Activated CD4-positive, alpha-beta T cell treated with anti-CD3 and anti-CD28 coated beads, Interleukin-2, amount 10 ng/mL, durations not matched to agents 24 days and 14 days (primary cell): ENCODE measurements around the gene KDELR3. TPM values are rescaled to one million over a fixed set of nuclear protein-coding genes. Genes with fewer than 3 reads are reported as not detected.

Experiments used
- DNase-seq: peaks from one replicate; pipeline ENCODE4 v3.0.0; 2022
- H3K27ac Mint-ChIP-seq: one replicate; pipeline ENCODE4 v1.8.0; 2022; ENCODE audit warnings: mild to moderate bottlenecking, mixed read lengths
- H3K27me3 Mint-ChIP-seq: one replicate; pipeline ENCODE4 v1.8.0; 2022; ENCODE audit warnings: mixed read lengths
- H3K36me3 Mint-ChIP-seq: one replicate; pipeline ENCODE4 v1.8.0; 2022; ENCODE audit warnings: low read depth, mild to moderate bottlenecking, mixed read lengths
- H3K4me1 Mint-ChIP-seq: one replicate; pipeline ENCODE4 v1.8.0; 2021; ENCODE audit warnings: mixed read lengths
- H3K4me3 Mint-ChIP-seq: one replicate; pipeline ENCODE4 v1.8.0; 2022; ENCODE audit warnings: mild to moderate bottlenecking, moderate library complexity, mixed read lengths
- H3K9me3 Mint-ChIP-seq: one replicate; pipeline ENCODE4 v1.8.0; 2021; ENCODE audit warnings: mixed read lengths
- intact Hi-C: fragments of 100-400 bp; cut with micrococcal nuclease; formaldehyde crosslinking; loops from one replicate; pipeline ENCODE4 v1.15.1; 2023
- total RNA-seq: library from RNA; stranded (reverse); gene quantifications from 2 replicates; pipeline ENCODE4 v1.2.3, GENCODE V29; 2022

The KDELR3 gene
- total RNA-seq, 1 donor from 2014 or later, result 1.1 TPM

GRCh38 chr22:38490475-38490874, 22.6 kb downstream of the KDELR3 start:
- H3K36me3 Mint-ChIP-seq, result peaks cover 82% of the 10 kb centered on the region
- H3K4me3 Mint-ChIP-seq, result no peak overlapping the region
- intact Hi-C loops, result loop anchor here (2.0 kb wide), 1 partner anchor 16 kb away; the partner anchor contains the start of gene DDX17
- no peaks in the 10 kb centered on the region for H3K9me3 Mint-ChIP-seq
- H3K27ac Mint-ChIP-seq, result peak overlapping the region; percentile 84
- no peaks in the 10 kb centered on the region for H3K27me3 Mint-ChIP-seq
- DNase-seq, result no peak
- peaks cover 36% of the 10 kb centered on the region for H3K4me1 Mint-ChIP-seq

- intact Hi-C loops, result loop anchor here (2.0 kb wide), 1 partner anchor 16 kb away; the partner anchor contains the start of gene DDX17
- H3K36me3 Mint-ChIP-seq, result peaks cover 81% of the 10 kb centered on the region
- peak overlapping the region; percentile 84 for H3K27ac Mint-ChIP-seq
- peaks cover 35% of the 10 kb centered on the region for H3K4me1 Mint-ChIP-seq
- no peaks in the 10 kb centered on the region for H3K9me3 Mint-ChIP-seq
- no peaks in the 10 kb centered on the region for H3K27me3 Mint-ChIP-seq
- DNase-seq, result no peak
- no peak overlapping the region for H3K4me3 Mint-ChIP-seq
Observed at GRCh38 chr22:38490915-38491314, 23.0 kb downstream of the KDELR3 start.

DNA sequence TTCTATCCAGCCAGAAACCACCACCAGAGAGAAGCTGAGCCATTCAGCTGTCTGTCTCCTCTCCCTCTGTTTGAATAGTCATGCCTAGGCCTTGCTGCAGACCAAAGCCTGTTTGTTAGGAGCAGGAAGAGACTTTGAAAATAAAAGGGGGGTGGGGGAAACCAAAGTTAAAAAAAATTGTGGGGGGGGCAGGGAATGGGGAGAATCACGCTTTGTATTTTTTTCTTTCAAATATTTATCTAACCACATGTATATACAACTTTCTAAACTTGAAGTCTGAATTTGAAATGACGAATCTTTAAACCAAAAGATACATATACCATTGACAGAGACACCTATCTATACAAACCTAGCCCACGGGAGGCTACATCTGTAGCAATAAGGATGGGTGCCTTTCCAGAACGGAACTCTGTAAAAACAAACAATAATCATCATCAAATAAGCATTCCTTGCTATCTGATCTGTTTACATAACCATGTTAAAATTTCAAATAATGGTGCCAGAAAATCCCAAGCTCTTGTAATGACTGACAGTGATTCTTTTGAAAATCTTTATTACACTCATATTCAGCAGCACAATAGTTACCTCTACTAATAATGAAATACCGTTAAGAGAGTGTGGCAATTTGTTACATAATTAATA, 23.9 kb downstream of the KDELR3 start:
- Mint-ChIP-seq H3K27ac (no peak overlapping the region), H3K4me3 (no peak overlapping the region), H3K4me1 (peaks cover 34% of the 10 kb centered on the region), H3K9me3 (no peaks in the 10 kb centered on the region), H3K27me3 (no peaks in the 10 kb centered on the region), H3K36me3 (peaks cover 79% of the 10 kb centered on the region)
- no peak for DNase-seq
- intact Hi-C loops, result loop anchor here (2.0 kb wide), 1 partner anchor 15 kb away; the partner anchor contains the start of gene DDX17

GRCh38 chr22:38494498-38494897, 26.6 kb downstream of the KDELR3 start:
- Mint-ChIP-seq H3K9me3 (no peaks in the 10 kb centered on the region), H3K27ac (peak overlapping the region; percentile 37), H3K4me1 (peaks cover 40% of the 10 kb centered on the region), H3K36me3 (peaks cover 77% of the 10 kb centered on the region), H3K4me3 (no peak overlapping the region), H3K27me3 (no peaks in the 10 kb centered on the region)
- DNase-seq, result no peak
- intact Hi-C loops, result no loop called here

DNA sequence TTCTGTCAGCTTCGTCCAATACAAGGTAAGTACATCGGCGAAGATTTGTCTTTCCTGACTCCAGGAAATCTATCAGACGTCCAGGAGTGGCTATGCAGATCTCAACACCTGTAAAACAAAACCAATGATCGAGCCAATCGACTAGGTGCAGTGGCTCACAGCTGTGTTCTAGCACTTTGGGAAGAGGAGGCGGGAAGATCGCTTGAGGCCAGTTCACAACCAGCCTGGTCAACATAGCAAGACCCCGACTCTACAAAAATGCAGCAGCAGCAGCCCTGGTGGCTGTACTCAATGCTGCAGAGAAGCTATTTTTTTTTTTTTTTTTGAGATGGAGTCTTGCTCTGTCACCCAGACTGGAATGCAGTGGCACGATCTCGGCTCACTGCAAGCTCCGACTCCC, 27.0 kb downstream of the KDELR3 start:
- Mint-ChIP-seq H3K27ac (peak overlapping the region; percentile 37), H3K4me1 (peaks cover 38% of the 10 kb centered on the region), H3K9me3 (no peaks in the 10 kb centered on the region), H3K27me3 (no peaks in the 10 kb centered on the region), H3K4me3 (no peak overlapping the region), H3K36me3 (peaks cover 75% of the 10 kb centered on the region)
- intact Hi-C loops, result no loop called here
- no peak for DNase-seq

DNA sequence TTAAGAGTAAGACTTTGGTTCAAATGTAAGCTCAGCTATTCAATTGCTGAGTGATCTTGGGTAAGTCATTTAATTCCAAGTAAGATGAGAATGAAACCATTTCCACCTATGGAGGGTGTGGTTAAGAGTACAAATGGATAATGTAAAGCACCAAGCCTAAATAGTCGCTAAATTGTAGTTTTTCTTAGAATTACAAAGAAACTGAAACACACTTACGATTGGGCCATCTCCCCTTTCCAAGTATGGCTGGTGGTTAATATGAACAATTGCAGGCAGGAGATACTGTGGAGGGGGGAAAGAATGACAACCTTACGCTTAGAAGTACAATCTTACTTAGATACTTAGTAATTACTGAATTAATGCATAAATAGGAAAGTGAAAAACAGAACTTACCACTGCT, 30.0 kb downstream of the KDELR3 start:
- Mint-ChIP-seq H3K27ac (no peak overlapping the region), H3K9me3 (no peaks in the 10 kb centered on the region), H3K27me3 (no peaks in the 10 kb centered on the region), H3K4me3 (no peak overlapping the region), H3K4me1 (peaks cover 44% of the 10 kb centered on the region), H3K36me3 (peaks cover 80% of the 10 kb centered on the region)
- intact Hi-C loops, result no loop called here
- DNase-seq, result no peak

DNA sequence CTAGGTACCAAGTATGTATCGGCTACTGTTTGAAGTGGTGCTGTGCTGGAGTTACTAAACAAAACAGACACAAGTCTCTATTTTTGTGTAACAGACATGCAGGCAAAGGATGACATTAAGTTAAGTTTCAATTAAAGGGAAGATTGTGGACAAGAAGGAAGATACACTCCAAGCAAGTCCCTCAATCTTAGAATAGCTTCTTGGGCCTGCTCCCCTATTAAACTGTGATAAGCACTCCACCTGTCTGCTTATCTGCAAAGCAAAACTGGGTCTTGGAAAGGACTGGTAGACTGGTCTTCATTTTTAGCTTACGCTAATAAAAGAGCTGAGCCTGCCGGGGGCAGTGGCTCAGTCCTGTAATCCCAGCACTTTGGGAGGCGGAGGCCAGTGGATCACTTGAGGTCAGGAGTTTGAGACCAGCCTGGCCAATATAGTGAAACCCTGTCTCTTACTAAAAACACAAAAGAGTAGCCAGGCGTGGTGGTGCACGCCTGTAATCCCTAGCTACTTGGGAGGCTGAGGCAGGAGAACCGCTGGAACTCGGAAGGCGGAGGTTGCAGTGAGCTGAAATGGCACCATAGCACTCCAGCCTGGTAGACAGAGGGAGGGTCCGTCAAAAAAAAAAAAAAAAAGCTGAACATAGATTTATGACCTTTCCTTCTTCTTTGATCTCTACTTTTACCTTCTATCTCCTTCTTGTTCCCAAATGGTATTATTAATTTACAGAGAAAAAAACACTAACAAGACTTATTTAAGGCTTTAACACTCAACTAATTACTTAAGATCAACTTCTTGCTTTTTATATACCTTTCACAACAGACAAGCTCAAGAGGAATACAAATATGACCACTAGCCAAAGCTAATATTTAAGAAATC, 34.1 kb downstream of the KDELR3 start:
- Mint-ChIP-seq H3K27me3 (no peaks in the 10 kb centered on the region), H3K27ac (no peak overlapping the region), H3K4me3 (peak overlapping the region; percentile 99), H3K36me3 (peaks cover 74% of the 10 kb centered on the region), H3K9me3 (peaks cover 4% of the 10 kb centered on the region), H3K4me1 (peaks cover 59% of the 10 kb centered on the region)
- DNase-seq, result no peak
- intact Hi-C loops, result no loop called here

GRCh38 chr22:38503021-38503420, 35.1 kb downstream of the KDELR3 start:
- intact Hi-C loops, result no loop called here
- Mint-ChIP-seq H3K27ac (peak overlapping the region; percentile 40), H3K36me3 (peaks cover 69% of the 10 kb centered on the region), H3K9me3 (peaks cover 7% of the 10 kb centered on the region), H3K4me3 (peak overlapping the region; percentile 99), H3K27me3 (no peaks in the 10 kb centered on the region), H3K4me1 (peaks cover 56% of the 10 kb centered on the region)
- DNase-seq, result no peak

DNA sequence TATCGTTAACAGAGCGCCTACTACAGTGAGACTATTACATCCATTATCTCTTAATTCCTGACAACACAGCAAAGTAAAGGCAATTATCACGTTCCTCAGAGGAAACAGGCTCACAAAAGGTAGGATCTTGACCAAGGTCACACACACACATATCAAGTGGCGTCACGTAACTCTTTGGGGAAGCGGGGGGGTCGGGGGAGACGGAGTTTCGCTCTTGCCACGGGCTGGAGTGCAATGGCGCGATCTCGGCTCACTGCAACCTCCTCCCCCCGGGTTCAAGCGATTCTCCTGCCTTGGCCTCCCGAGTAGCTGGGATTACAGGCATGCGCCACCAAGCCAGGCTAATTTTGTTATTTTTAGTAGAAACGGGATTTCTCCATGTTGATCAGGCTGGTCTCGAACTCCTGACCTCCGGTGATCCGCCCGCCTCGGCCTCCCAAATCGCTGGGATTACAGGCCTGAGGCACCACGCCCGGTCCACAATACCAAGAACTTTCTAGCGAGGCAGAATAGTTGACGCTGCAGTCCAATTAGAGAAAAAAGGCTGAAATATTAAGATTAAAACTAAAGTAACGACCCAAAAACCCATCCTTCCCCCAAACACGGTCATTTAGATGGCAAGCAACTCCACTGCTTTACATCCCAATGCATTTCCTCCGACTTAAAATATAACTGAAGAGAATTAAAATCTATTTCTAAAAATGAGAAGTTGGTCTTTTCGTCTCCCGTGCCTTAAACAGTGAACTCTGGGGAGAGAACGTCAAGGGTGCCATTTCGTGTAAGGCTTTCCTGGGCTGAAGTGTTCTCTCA, 37.0 kb downstream of the KDELR3 start:
- DNase-seq, result peak; percentile 86
- Mint-ChIP-seq H3K36me3 (peaks cover 53% of the 10 kb centered on the region), H3K4me1 (peaks cover 45% of the 10 kb centered on the region)

DNA sequence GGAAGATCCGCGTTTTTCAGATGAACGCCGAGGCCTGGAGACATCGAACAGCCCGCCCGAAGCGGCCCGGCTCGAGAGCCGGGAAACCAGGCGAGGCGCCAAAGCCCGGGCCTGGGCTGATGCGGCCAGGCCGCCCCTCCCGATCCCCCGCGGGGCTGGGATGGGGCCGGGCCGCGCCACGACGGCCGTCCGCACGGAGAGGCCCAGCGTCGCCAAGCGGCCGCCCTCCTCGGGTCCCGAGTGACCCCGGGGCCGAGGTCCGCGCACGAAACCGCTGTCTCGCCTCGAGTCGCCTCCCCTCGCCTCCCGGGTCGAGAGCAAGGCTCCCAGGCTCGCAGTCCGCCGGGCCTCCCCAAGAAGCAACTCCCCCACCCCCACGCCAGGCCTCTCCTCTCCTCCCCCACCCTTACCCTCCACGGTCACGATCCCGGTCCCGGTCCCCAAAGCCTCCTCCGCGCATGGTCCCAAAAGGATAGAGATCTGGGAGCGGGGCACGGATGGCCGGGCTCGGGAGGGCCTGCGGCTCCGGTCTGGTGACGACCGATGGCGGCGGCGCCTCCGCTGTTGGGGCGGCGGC, 37.7 kb downstream of the KDELR3 start:
- no peak for DNase-seq
- intact Hi-C loops, result loop anchor here (1.0 to 5.0 kb wide), 7 partner anchors 15 to 323 kb away; partner anchors contain the start of genes CBY1, DMC1, FAM227A and GTPBP1
- H3K4me1 Mint-ChIP-seq, result peaks cover 45% of the 10 kb centered on the region
- H3K4me3 Mint-ChIP-seq, result peak overlapping the region; percentile 99
- peaks cover 7% of the 10 kb centered on the region for H3K9me3 Mint-ChIP-seq
- peaks cover 47% of the 10 kb centered on the region for H3K36me3 Mint-ChIP-seq
- peak overlapping the region; percentile 99 for H3K27ac Mint-ChIP-seq
- H3K27me3 Mint-ChIP-seq, result no peaks in the 10 kb centered on the region

More for the DNA sequence above, 37.0 kb downstream of the KDELR3 start:
- peak overlapping the region; percentile 98 for H3K27ac Mint-ChIP-seq
- H3K27me3 Mint-ChIP-seq, result no peaks in the 10 kb centered on the region
- H3K4me3 Mint-ChIP-seq, result peak overlapping the region; percentile 99
- H3K9me3 Mint-ChIP-seq, result peaks cover 7% of the 10 kb centered on the region
- intact Hi-C loops, result loop anchor here (2.0 to 5.0 kb wide), 3 partner anchors 106 to 323 kb away; partner anchors contain the start of genes GTPBP1 and PLA2G6

- H3K36me3 Mint-ChIP-seq, result peaks cover 42% of the 10 kb centered on the region
- peak; percentile 98 for DNase-seq
- peak within 1 kb of the TSS; percentile 99 for H3K4me3 Mint-ChIP-seq
- intact Hi-C loops, result loop anchor here (1.0 to 5.0 kb wide), 6 partner anchors 16 to 324 kb away; partner anchors contain the start of genes CBY1, DMC1, FAM227A and GTPBP1
- peaks cover 40% of the 10 kb centered on the region for H3K4me1 Mint-ChIP-seq
- H3K9me3 Mint-ChIP-seq, result peaks cover 7% of the 10 kb centered on the region
- H3K27ac Mint-ChIP-seq, result peak within 1 kb of the TSS; percentile 99
- H3K27me3 Mint-ChIP-seq, result no peaks in the 10 kb centered on the region
Observed at GRCh38 chr22:38506118-38506962, 38.4 kb downstream of the KDELR3 start, which contains the start of gene DDX17. DDX17 (minus strand) TSS chr22:38506311.

- intact Hi-C loops, result no loop called here
- peaks cover 7% of the 10 kb centered on the region for H3K9me3 Mint-ChIP-seq
- H3K4me1 Mint-ChIP-seq, result peaks cover 11% of the 10 kb centered on the region
- no peak for DNase-seq
- H3K36me3 Mint-ChIP-seq, result peaks cover 3% of the 10 kb centered on the region
- H3K4me3 Mint-ChIP-seq, result no peak overlapping the region
- no peak overlapping the region for H3K27ac Mint-ChIP-seq
- no peaks in the 10 kb centered on the region for H3K27me3 Mint-ChIP-seq
Observed at GRCh38 chr22:38510416-38510970, 42.6 kb downstream of the KDELR3 start.
